SH-SY5Y (cell line): ENCODE data around the gene UBE2G2.

Experiments
- GATA2 ChIP-seq: IDR thresholded peaks from 2 replicates; pipeline ENCODE4 v1.6.1; 2011; ENCODE audit warnings: mild to moderate bottlenecking, low read depth, low read length
- GATA3 ChIP-seq: IDR thresholded peaks from 2 replicates; pipeline ENCODE4 v1.6.1; 2011; ENCODE audit warnings: low read depth, mild to moderate bottlenecking, low read length, moderate library complexity

The UBE2G2 gene

DNA sequence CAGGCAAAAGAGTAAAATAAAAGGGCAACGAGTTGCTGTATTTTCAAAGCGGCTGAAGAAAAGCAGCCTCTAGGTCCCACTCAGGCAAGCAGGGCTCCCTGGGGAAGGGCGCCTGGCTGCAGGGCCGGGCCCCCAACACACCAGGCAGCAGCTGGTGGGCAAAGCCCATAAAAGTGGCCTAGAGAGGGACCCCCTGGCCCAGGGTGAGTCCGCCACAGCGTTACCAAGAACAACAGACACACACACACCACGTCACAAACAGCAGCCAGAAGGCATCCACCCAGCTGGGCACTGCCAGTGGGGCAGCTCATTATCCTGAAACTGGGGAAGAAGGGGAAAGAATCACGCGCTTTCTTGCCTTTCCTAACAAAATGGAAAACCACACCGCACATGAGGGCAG, 11.5 kb upstream of the UBE2G2 start:
- TF ChIP-seq GATA2, result no peak
- TF ChIP-seq GATA3, result no peak

GRCh38 chr21:44812640-44813039, 11.0 kb upstream of the UBE2G2 start:
- TF ChIP-seq GATA2 (no peak), GATA3 (no peak)

GRCh38 chr21:44810779-44811178, 9.2 kb upstream of the UBE2G2 start:
- no peak for TF ChIP-seq GATA2
- TF ChIP-seq GATA3, result no peak

DNA sequence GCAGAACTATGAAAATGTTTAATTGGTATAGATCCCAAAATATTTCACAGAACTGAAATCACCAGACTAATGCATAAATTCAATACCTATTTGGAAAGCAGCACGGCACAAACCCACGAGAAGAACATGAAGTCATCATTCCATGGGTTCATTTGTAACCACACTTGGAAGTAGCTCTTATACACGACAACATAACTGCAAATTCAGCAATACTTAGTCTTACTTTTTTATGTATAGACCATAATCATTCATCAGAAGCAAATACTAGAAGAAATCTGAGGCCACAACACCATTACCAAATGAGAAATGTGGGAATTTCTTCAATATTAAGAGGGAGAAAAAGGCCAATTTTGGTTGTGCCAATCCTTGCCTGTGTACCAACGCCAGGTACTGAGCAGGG, 4.2 kb upstream of the UBE2G2 start:
- TF ChIP-seq GATA2, result no peak
- TF ChIP-seq GATA3, result no peak

GRCh38 chr21:44805226-44805625, 3.6 kb upstream of the UBE2G2 start:
- TF ChIP-seq GATA3 (no peak), GATA2 (no peak)

GRCh38 chr21:44804762-44805161, 3.1 kb upstream of the UBE2G2 start:
- TF ChIP-seq GATA3, result no peak
- TF ChIP-seq GATA2, result peak; percentile 50; the same call in 1 of the 2 replicates

- TF ChIP-seq GATA3, result no peak
- no peak for TF ChIP-seq GATA2
These were observed 2.0 kb upstream of the UBE2G2 start for GRCh38 chr21:44803651-44804050.

DNA sequence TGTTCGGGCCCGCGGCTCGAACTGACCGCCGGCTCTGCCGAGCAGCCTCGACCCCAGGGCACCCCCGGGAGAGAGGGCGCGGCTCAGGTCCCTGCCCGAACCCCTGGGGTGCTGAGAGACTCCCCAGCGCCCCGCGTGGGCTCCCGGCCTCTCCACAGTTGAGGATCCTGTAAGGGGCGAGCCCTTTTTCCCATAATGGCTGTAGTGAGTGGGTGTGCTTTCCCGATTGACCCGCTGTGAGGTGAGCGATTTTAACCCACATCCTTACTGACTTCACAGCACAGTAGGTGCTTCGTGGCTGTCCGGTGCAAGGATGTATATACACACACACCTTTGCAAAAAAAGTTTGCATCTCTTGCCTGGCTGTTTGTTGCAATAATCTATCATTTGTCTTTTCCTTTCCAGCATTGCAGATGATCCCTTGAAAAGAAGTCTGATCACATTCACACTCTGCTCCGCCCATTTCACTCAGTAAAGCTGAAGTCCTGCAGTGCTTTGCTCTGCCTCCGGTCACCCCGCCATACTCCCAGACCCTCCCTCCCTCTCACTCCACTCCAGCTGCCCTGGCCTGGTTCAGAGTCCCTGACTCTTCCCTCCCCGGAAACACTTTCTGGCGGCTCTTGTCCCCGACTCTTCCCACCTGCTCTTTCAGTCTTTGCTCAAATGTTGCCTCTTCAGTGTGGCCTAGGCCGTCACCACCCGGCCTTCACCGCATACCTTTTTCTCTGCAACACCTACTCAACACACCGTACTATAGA, 955 bp upstream of the UBE2G2 start:
- TF ChIP-seq GATA2 (no peak), GATA3 (no peak)

GRCh38 chr21:44800971-44801467, 601 bp downstream of the UBE2G2 start:
- TF ChIP-seq GATA3, result no peak
- peak; percentile 18; the same call in 1 of the 2 replicates for TF ChIP-seq GATA2

DNA sequence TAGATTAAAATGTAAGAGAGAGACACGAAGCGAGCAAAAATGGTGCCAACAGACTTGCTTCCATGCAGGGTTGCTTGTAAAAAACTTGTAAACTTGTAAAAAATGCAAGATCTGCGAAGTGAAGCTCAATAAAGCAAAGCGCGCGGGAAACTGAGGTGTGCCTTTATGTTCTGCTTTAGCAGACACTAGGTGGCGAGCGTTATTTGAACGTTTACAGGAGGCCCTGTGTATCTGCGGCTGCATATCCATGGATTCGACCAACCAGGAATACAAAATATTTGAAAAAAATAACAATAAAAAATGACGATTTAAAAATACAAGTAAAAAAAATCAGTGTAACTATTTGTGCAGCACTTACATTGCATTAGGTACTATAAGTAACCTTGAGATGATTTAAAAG, 1.5 kb downstream of the UBE2G2 start:
- no peak for TF ChIP-seq GATA3
- TF ChIP-seq GATA2, result no peak

- TF ChIP-seq GATA2 (no peak), GATA3 (no peak)
These were observed 2.0 kb downstream of the UBE2G2 start for GRCh38 chr21:44799646-44800045.

GRCh38 chr21:44797775-44798174, 3.8 kb downstream of the UBE2G2 start:
- TF ChIP-seq GATA2 (no peak), GATA3 (no peak)

- TF ChIP-seq GATA3, result no peak
- TF ChIP-seq GATA2, result no peak
These were observed 6.3 kb downstream of the UBE2G2 start for GRCh38 chr21:44795342-44795741.

GRCh38 chr21:44793592-44794374, 7.8 kb downstream of the UBE2G2 start:
- TF ChIP-seq GATA2, result no peak
- no peak for TF ChIP-seq GATA3
